Right ventricle myocardium superior (tissue), 1 donor: ENCODE measurements around the gene LMO7. TPM values are rescaled to one million over a fixed set of nuclear protein-coding genes. Genes with fewer than 3 reads are reported as not detected.
"Not testable (repeated sequence)": the region's sequence is repeated elsewhere in the genome, so short reads cannot be mapped to it uniquely, and the experiment has no call there.

Experiments
- ATAC-seq: fragments of 200-7000 bp; cut with Tn5 transposase; one replicate; pipeline ENCODE4 v1.9.1; 2020; ENCODE audit warnings: mild to moderate bottlenecking; ENCODE audit not compliant: poor library complexity
- DNase-seq: peaks from one replicate; pipeline ENCODE4 v3.0.0-alpha.2; 2020
- intact Hi-C: fragments of 100-400 bp; cut with DNase I; formaldehyde crosslinking; loops from one replicate; pipeline ENCODE4 v1.11.2; 2022
- total RNA-seq: library from RNA; stranded (reverse); fragmentation: NEBNext Ultra II Directional; extraction: Animal tissue kit (Norgen Biotek cat#: 25700); gene quantifications from one replicate; pipeline ENCODE4 v1.2.1, GENCODE V29; 2021
- donor health status: DM: no; HTN: yes; CAD: no; lungs with severe emphysema.

The LMO7 gene
- total RNA-seq, 1 donor from 2014 or later, result 440 TPM

DNA sequence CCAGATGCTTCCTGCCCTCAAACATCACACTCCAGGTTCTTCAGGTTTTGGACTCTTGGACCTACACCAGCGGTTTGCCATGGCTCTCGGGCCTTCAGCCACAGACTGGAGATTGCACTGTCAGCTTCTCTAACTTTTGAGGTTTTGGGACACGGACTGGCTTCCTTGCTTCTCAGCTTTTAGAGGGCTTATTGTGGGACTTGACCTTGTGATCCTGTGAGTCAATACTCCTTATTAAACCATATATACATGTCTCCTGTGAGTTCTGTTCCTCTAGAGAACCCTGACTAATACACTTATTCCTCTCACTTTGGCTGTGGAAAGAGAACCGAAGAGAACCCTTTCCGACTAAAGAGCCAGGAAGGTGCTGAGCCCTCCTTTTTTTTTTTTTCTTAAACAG is 53.6 kb downstream of the LMO7 start:
- intact Hi-C loops, result loop anchor here (10.0 kb wide), 2 partner anchors 125 to 165 kb away; no protein-coding TSS in a partner anchor
- ATAC-seq, result no peak
- no peak for DNase-seq

DNA sequence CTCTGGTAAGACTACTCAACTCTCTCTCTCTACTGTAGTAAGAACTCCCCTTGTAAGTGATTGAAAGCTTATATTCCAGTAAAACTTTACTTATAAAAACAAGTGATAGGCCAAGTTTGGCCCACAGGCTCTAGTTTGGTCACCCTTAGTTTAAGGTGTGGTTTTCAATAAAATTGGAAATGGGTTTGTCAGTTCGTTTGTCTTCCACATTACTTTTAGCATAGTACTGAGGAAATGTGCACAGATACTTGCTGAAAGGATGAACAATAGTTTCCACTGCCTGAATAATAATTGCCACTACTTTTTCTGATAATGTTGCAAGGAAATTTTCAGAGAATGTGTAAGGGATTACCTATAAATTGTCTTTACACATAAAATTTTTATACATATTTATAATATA is 54.5 kb downstream of the LMO7 start:
- no peak for ATAC-seq
- DNase-seq, result no peak
- intact Hi-C loops, result loop anchor here (10.0 kb wide), 2 partner anchors 124 to 164 kb away; no protein-coding TSS in a partner anchor

- intact Hi-C loops, result loop anchor here (10.0 kb wide), 2 partner anchors 124 to 164 kb away; no protein-coding TSS in a partner anchor
- ATAC-seq (no peak), DNase-seq (no peak)
Measured at GRCh38 chr13:75691183-75691582, 55.1 kb downstream of the LMO7 start.

DNA sequence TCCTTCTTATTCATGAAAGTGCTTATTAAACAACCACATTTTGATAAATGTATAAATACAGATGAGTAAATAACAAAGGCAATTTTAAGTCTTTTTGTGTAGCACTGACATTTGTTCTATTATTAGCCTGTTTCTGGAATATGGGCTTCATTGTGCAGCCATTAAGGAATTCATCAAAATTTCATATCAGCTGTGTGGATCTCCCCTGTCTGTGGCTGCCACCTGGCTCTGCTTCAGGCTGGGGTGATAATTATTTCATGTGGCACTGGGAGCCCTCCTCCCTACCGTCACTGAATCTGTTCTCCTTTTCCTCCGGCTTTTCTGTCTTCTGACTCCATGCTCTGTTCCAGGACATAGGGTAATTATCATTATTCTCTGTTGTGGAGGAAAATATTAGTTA is 57.1 kb downstream of the LMO7 start:
- DNase-seq, result no peak
- intact Hi-C loops, result loop anchor here (10.0 kb wide), 2 partner anchors 122 to 162 kb away; no protein-coding TSS in a partner anchor
- ATAC-seq, result no peak

DNA sequence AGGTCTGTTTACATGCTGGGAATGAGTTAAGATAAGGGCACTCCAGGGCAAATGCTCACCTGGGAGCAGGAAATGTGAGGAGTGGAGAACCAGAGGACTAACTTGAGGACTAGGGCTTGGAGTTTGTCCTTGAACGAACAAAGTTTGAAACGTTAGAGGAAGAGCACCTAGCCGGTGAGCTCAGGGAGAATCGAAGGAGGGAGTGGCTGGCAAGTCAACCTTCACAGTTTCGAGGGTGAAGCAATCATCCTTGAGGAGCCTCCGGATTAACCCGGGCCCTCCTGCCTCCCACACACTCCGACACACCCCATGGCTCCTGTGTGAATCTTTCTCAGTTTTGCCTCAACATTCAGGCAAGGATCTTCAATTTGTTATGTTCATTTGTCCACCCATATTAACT is 58.6 kb downstream of the LMO7 start:
- intact Hi-C loops, result loop anchor here (10.0 kb wide), 2 partner anchors 120 to 160 kb away; no protein-coding TSS in a partner anchor
- no peak for DNase-seq
- no peak for ATAC-seq

DNA sequence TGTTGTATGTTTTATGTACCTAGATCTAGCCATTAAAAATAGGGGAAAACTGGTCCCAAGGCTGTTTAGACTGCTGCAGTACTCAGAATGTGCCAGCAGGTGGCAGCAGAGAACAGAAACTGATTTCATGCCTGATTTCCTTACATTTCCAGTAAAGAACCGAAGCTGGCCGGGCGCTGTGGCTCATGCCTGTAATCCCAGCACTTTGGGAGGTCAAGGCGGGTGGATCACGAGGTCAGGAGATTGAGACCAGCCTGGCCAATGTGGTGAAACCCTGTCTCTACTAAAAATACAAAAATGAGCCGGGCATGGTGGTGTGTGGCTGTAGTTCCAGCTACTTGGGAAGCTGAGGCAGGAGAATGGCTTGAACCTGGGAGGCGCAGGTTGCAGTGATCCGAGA is 59.8 kb downstream of the LMO7 start:
- peak; percentile 88 for ATAC-seq
- intact Hi-C loops, result loop anchor here (10.0 kb wide), 2 partner anchors 119 to 159 kb away; no protein-coding TSS in a partner anchor

GRCh38 chr13:75699062-75699461 is 62.9 kb downstream of the LMO7 start:
- DNase-seq (no peak), ATAC-seq (no peak)
- intact Hi-C loops, result loop anchor here (10.0 kb wide), 2 partner anchors 116 to 156 kb away; no protein-coding TSS in a partner anchor

More for the DNA sequence above, 59.8 kb downstream of the LMO7 start:
- peak; percentile 78 for DNase-seq

GRCh38 chr13:75699717-75700116 is 63.6 kb downstream of the LMO7 start:
- DNase-seq, ATAC-seq: not testable (repeated sequence)
- intact Hi-C loops, result loop anchor here (10.0 kb wide), 2 partner anchors 115 to 155 kb away; no protein-coding TSS in a partner anchor

DNA sequence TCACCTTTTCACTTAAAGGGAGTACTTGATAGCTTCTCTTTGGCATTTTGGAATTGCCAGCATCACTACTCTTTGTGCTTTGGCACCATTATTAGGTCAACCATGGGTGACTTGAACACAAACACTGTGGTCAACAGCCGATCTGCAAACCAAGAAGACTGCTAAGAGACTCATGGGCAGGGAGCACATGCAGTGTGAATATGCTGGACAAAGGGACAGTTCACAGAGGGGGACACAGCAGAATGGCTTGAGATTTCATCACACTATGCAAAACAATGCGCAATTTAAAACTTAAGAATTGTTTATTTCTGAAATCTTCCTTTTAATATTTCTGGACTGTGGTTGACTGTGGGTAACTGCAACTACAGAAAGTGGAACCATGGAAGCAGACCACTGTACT is 64.4 kb downstream of the LMO7 start:
- intact Hi-C loops, result no loop called here
- ATAC-seq, result no peak

DNA sequence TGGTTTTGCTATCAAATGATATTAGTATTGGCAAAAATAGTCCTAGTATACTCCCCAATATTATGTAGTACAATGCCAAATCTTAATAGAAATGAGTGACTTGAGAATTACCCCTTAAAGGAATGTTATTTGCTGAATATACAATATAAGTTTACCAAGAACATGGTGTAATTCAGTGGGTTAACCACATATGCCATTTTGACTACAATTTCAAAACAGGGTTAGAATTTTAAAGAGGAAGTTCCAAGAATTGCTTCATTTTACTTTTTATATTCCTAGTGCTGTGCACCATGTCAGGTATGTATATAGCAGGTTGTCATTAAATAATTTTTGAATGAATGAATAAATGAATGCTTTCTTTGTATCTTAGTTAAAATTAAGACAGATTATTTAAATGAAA is 66.3 kb downstream of the LMO7 start:
- DNase-seq (no peak), ATAC-seq (no peak)
- intact Hi-C loops, result no loop called here

More for the DNA sequence above, 64.4 kb downstream of the LMO7 start:
- no peak for DNase-seq

GRCh38 chr13:75703769-75704168 is 67.6 kb downstream of the LMO7 start:
- DNase-seq (no peak), ATAC-seq (no peak)
- intact Hi-C loops, result no loop called here

- no peak for ATAC-seq
- intact Hi-C loops, result no loop called here
- DNase-seq, result no peak
Measured at GRCh38 chr13:75704194-75704926, 68.2 kb downstream of the LMO7 start.

GRCh38 chr13:75704927-75705288 is 68.8 kb downstream of the LMO7 start:
- no peak for DNase-seq
- ATAC-seq, result no peak
- intact Hi-C loops, result no loop called here

DNA sequence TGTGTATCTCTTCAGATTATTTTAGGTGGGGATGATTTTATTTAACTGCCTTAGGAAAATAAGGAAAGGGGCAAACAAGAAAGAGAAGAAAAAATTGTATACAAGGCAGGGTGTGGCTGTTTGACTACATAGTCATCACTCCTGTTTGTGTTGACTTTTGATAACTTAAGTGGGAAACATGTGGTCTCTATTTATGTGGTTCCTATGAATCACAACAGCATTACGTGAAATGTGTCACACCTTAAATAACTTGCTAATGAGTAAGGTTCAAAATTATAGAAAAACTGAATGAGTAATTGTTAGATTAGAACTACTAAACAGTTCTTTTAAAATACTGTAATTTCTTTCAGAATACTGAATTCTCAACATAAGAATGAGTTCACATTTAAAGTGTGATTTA is 69.3 kb downstream of the LMO7 start:
- intact Hi-C loops, result no loop called here
- ATAC-seq (no peak), DNase-seq (no peak)

GRCh38 chr13:75705908-75706307 is 69.8 kb downstream of the LMO7 start:
- no peak for DNase-seq
- intact Hi-C loops, result no loop called here
- ATAC-seq, result no peak

- ATAC-seq, result no peak
- no peak for DNase-seq
- intact Hi-C loops, result no loop called here
Measured at GRCh38 chr13:75713852-75714251, 77.7 kb downstream of the LMO7 start.

DNA sequence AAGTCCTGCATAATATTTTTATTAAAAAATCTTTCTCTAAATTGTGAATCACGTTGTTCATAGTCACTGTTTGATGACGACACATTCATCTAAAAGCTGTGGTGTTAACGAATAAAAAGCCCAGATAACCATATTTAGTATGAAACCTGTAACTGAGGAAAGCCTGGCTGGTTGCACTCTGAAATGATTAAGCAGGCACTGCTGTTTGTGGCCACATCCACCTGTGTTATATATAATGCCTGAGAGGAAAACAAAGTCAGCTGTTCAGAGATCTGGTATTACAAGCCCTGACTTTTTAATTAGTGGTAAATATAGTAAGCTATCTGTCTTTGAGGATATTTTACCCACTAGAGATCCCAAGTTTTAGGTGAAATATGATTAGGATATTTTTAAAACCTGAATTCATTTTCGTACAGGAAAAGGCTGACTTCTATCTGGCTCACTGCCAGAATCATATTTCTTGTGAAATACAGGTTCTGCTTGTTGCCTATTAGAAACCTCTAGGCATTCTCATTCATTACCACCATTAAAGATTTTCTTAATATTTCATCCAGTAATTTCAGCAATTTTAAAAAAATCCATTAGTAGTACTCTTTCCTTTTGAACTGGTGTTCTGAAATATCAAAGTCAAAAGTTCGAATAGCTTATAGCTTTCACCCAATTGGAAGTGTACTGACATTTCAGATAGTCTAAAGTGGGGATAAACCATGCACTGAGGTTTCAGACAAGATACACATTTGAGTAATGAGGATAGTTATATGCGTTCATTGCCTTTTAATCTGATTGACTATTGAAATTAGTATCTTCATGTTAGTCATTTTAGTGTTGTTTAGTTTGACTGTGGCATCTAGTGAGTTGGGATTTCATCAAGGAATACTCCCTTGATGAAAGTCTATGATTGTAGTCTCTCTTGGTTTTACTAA is 79.7 kb downstream of the LMO7 start:
- intact Hi-C loops, result no loop called here
- ATAC-seq, result no peak
- DNase-seq, result no peak

- ATAC-seq (no peak), DNase-seq (no peak)
- intact Hi-C loops, result no loop called here
Measured at GRCh38 chr13:75717525-75717924, 81.4 kb downstream of the LMO7 start.

DNA sequence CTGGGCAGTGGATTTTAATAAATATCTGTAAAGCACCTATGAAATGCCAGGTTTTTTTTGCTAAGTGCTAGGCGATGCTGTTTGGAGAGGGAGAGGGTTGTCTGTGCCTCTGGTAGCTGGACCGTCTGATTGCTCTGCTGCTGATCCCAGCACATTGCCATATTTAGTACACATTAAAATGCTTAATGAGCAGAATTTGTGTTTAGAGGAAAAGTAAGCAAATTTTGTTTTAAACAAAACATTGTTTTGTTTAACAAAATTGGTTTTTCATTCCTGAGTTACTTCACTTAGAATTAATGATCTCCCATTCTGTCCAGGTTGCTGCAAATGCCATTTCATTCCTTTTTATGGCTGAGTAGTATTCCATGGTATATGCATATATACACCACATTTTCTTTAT is 85.2 kb downstream of the LMO7 start:
- intact Hi-C loops, result no loop called here
- no peak for DNase-seq
- ATAC-seq, result no peak
